HG03378 (cell line): ENCODE data around the gene RBM10.
"Not testable (repeated sequence)": the region's sequence is repeated elsewhere in the genome, so short reads cannot be mapped to it uniquely, and the experiment has no call there.

Source experiments
- ATAC-seq: cut with Tn5 transposase; IDR thresholded peaks from one replicate; pipeline ENCODE4 v1.9.1; 2021; ENCODE audit warnings: mild to moderate bottlenecking, moderate library complexity; ENCODE audit not compliant: unreplicated experiment

Gene RBM10, protein sequence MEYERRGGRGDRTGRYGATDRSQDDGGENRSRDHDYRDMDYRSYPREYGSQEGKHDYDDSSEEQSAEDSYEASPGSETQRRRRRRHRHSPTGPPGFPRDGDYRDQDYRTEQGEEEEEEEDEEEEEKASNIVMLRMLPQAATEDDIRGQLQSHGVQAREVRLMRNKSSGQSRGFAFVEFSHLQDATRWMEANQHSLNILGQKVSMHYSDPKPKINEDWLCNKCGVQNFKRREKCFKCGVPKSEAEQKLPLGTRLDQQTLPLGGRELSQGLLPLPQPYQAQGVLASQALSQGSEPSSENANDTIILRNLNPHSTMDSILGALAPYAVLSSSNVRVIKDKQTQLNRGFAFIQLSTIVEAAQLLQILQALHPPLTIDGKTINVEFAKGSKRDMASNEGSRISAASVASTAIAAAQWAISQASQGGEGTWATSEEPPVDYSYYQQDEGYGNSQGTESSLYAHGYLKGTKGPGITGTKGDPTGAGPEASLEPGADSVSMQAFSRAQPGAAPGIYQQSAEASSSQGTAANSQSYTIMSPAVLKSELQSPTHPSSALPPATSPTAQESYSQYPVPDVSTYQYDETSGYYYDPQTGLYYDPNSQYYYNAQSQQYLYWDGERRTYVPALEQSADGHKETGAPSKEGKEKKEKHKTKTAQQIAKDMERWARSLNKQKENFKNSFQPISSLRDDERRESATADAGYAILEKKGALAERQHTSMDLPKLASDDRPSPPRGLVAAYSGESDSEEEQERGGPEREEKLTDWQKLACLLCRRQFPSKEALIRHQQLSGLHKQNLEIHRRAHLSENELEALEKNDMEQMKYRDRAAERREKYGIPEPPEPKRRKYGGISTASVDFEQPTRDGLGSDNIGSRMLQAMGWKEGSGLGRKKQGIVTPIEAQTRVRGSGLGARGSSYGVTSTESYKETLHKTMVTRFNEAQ

DNA sequence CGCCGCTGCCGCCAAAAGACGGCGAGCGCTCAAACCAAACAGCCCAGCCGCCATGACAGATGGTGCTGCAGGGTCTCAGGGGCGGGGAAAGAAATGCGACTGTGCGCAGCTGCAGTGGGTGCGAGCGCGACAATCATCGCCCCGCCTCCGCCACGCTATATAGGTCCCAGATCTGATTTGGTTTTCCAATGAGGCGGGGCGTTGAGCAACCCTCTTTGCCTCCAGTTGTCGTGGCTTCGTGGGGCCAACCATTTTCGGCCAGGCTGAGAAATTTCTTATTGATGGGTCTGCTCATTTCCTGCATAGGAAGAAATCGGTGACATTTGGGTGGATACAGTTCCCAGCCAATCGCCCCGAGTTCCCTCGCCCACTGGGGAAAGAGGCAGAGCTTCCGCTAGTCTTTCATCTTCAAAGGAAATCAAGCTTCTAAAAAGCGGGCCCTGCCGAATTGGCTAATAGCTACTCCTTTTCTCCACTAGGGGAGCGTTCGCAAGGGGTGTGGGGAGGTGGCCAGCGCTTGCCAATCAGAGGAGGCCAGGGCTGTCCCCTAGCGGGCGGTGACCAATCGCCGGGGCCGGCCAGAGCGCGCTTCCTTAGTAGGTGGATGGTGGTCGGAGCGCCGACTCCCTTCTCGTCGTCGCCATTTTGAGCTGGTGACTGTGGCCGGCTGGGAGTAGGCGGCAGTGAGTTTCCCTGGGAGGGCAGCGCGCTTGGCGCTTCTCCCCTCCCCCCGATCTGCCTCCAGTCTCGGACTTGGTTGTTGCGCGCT lies at the start of gene RBM10, which contains the start of gene NDUFB11:
TSS of gene RBM10 (plus strand) at position 596 of the 769 bp plus-strand sequence. CDS start 2,261 bp downstream, outside the sequence.
TSS of gene NDUFB11 (minus strand) at position 77 of the 769 bp plus-strand sequence. CDS start at position 54, 23 bp downstream.
- peak; percentile 69 for ATAC-seq

DNA sequence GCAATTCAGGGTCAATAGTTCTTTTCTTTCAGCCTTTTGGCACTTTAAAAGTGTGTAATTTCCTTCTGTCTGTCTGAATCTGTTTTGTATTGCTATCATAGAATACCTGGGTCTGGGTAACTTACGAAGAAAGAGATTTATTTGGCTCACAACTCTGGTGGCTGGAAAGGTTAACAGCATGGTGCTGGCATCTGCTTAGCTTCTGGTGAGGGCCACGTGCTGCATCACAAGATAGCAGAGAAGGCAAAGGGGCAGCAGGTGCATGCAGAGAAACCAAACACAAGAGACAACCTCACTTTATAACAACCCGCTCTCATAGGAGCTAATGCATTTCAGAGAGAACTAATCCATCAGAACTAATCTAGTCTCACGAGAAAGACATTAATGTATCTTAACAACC lies 48.0 kb upstream of the RBM10 start:
- no peak for ATAC-seq

DNA sequence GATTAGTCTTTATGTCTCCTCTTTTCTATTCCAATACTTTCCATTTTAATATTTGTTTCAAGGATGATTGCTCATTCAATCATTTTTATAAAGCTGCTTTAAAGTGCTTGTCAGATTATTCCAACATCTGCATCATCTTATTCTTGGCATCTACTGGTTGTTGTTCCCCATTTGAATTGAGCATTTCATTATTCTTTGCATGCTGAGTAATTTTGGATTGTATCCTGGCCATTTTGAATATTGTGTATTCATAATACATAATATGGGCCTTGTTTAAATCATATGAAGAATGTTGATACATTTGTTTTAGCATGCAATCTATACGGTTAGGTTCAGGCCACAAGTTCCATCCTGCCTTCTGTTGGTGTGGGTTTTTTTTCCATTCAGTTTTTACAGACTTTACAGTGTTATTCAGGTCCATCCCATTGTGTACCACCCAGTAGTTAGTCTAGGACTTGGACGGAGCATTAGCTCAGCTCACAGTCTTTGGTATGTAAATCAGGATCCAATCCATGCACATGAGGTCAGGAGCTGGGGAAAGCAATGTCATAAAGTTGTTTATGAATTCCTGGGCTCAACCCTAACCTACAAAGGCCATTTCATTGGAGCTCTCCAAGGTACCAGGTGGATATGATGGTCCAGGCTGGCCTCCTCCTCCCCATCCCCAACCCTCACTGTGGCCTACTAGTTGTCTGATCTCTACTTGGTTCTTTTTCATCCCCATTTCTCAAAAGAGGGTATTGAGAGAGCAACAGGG lies 46.5 kb upstream of the RBM10 start:
- no peak for ATAC-seq

DNA sequence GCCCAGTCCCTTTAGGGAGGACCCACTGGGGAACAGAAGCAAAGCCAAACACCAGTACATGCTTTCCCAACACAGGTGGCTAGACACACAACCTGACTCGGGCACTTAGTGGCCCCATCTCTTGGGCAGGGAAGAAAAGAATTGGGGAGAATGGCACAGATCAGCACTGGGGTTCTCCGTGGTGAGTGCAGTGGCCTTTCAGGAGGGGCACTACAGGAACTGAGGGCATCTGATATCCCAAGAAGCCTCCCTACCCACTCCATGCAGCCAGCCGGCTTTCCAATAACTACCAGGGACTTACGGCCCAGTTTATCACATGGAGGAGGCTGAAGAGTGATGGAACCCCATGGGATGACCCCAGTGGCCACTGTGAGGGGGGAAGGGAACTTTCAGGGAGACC lies 43.8 kb upstream of the RBM10 start:
- no peak for ATAC-seq

DNA sequence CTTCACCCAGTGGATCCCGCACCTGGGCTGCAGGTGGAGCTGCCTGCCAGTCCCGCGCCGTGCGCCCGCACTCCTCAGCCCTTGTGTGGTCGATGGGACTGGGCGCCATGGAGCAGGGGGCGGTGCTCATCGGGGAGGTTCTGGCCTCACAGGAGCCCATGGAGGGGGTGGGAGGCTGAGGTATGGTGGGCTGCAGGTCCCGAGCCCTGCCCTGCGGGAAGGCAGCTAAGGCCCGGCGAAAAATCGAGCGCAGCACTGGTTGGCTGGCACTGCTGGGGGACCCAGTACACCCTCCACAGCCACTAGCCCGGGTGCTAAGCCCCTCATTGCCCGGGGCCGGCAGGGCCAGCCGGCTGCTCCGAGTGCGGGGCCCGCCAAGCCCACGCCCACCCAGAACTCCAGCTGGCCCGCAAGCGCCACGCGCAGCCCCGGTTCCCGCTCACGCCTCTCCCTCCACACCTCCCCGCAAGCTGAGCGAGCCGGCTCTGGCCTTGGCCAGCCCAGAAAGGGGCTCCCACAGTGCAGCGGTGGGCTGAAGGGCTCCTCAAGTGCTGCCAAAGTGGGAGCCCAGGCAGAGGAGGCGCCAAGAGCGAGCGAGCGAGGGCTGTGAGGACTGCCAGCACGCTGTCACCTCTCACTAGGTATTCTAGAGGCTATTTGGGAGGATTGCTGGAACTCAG lies 33.9 kb upstream of the RBM10 start:
- not testable (repeated sequence) for ATAC-seq

DNA sequence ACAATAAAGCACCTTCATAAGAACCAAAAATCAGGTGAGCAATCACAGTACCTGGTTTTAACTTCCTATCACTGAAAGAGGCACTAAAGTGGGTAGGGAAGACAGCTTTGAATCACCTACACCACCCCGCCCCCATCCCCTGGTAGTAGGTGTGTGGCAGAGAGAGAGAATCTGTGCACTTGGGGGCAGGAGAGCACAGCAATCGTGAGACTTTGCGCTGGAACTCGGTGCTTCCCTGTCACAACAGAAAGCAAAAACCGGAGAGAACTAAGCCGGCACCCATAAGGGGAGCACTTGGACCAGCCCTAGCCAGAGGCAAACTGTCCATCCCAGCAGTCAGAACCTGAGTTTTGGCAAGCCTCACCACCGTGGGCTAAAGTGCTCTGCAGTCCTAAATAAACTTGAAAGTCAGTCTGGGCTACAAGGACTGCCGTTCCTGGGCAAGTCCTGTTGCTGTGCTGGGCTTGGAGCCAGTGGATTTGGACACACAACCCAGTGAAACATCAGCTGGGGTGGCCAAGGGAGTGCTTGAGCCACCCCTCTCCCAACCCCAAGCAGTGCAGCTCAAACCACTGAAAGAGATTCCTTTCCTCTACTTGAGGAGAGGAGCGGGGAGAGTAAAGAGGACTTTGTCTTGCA lies 32.6 kb upstream of the RBM10 start:
- no peak for ATAC-seq

DNA sequence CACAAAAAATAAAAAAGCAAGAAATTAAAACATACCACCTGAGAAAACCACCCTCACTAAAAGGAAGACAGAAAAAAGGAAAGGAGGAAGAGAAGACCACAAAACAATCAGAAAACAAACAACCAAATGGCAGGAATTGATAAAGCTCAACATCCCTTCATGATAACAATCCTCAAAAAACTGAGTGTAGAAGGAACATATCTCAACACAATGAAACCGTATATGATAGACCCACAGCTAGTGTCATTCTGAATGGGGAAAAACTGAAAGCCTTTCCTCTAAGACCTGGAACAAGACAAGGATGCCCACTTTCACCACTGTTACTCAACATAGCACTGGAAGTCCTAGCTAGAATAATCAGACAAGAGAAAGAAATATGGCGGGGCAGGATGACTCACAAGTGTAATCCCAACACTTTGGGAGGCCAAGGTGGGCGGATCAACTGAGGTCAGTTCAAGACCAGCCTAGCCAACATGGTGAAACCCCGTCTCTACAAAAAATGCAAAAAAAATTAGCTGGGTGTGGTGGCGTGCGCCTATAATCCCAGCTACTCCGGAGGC lies 28.4 kb upstream of the RBM10 start:
- ATAC-seq: not testable (repeated sequence)

DNA sequence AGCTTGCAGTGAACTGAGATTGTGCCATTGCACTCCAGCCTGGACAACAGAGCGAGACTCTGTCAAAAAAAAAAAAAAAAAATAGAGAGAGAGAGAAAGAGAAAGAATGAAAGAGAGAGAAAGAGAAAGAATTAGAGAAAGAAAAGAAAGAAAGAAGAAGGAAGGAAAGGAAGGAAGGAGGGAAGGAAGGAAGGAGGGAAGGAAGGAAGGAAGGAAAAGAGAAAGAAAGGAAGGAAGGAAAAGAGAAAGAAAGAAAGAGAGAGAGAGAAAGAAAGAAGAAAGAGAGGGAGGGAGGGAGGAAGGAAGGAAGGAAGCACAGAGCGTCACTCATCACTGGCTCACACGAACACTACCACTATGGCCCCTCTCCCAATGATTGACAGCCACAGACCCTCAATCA lies 20.6 kb upstream of the RBM10 start:
- ATAC-seq: not testable (repeated sequence)

DNA sequence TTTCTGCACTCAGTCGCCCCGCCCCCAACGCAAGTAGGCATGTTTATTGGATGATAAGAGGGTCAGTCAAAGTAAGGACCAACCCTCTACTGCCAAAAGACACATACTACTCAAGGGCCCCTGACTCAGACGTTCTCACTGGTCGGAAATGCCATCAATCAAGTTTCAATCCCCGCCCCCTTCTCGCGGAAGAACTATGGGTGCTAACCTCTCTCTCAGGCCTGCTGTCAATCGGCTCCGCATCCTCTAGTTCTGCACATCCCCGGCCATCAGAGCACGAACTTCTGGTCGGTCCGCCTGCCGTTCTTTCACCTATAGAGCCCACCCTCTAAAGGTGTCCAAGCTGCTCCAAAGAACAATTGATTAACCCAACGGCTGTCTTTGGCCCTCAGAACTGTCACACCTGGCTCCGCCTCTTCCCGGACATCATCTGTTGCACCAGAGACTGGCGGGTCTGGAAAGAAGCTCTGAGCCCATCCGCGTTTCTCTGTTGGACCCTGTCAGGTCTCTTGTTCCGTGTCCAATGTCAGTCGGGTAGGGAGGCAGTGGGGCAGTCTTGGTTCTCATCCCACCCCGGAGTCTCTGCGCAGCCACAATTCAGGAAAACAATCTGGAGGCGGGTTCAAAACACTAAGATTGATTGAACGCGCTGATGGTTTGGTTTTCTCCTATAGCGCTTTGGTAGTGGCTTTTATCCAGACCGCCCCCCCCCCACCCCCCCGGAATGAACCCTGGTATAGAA lies 15.7 kb upstream of the RBM10 start:
- ATAC-seq: peak; percentile 96

DNA sequence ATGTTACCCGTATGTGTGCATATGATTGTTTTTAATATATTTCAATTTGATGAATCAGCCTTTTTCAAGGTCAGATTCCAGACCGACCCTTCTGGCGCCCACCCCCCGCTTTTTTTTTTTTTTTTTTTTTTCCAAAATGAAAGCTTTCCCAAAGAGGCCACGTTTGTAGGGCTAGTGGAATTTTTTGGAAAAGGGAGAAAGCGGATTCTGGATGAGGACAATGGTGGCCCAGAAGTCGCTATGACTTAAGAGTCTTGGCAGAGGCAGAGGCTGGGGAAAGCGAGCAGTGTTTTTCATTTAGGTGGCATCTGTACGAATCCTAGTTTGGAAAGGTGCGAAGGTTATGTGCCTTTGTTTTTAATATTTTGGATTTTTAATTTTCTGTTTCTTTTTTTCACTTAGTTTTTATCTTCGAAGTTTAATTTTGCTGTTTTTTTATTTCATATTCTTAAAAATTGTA lies 15.1 kb upstream of the RBM10 start:
- no peak for ATAC-seq

DNA sequence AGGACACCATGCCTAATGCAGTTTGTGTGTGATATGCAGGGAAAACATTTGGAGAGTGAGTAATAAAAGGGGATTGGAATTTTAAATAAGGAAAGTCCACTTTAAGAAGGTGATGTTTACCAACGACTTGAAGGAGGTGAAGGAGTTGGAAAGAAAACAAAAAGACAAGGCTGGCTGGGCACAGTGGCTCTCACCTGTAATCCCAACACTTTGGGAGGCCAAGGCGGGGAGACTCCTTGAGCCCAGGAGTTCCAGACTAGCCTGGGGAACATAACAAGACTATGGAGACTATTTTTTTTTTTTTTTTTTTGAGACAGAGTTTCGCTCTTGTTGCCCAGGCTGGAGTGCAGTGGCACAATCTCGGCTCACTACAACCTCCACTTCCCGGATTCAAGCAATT lies 11.5 kb upstream of the RBM10 start:
- no peak for ATAC-seq

DNA sequence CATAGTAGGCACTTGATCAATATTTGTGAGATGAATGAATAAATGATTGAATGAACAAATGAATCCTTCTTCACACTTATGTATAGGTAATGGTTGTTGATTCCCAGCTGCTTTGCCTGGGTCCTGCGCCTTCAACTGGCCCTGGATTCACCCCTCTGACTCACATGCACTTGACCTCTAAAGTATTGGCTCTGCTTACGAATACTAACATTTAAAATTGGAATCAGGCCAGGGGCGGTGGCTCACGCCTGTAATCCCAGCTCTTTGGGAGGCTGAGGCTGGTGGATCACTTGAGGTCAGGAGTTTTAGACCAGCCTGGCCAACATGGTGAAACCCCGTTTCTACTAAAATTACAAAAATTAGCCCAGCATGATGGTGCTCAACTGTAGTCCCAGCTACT lies 9.4 kb upstream of the RBM10 start:
- ATAC-seq: not testable (repeated sequence)

DNA sequence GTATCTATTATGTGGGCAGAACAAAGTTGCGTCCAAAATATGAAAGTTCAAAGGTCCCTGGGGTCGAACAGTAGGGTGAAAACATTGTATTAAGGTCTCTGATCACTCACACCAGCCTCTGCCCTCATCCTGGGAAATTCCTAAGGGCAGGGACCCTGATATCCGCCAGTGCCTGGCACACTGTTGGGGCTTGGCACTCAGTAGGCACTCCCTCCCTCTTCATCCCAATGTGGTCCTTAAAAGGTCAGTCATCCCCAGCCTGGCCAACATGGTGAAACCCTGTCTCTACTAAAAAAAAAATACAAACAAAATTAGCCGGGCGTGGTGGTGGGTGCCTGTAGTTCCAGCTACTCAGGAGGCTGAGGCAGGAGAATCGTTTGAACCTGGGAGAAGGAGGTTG lies 6.8 kb upstream of the RBM10 start:
- no peak for ATAC-seq

DNA sequence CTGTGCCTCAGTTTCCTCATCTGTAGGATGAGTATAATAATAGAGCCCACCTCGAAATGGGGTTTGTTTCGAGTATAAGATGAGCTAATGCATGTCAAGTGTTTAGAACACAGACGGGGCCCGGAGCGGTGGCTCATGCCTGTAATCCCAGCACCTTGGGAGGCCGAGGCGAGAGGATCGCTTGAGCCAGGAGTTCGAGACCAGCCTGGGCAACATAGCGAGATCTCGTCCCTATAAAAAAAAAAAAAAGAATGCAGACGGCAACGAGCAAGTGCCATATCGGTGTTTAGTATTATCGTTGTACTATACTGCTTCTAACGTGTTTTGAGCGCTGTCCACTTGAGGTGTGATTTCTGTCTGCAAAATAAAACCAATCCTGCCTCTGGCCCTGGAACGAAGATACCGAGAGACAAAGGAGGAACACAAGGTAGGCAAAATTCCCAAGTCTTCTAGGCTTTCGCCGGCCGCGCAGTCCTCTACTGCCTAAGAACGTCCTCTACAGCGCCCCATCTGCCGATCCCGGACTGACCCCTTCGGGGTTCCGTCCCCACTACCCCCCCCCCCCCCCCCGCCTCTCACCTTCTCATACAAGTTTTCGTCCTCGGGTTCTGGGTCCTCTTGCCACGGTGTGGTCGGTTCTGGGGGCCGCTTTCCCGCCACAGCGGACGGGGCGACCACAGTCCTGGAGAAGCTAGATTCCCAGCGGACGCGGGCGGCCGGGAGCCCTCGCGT lies 961 bp upstream of the RBM10 start:
- ATAC-seq: peak; percentile 7

DNA sequence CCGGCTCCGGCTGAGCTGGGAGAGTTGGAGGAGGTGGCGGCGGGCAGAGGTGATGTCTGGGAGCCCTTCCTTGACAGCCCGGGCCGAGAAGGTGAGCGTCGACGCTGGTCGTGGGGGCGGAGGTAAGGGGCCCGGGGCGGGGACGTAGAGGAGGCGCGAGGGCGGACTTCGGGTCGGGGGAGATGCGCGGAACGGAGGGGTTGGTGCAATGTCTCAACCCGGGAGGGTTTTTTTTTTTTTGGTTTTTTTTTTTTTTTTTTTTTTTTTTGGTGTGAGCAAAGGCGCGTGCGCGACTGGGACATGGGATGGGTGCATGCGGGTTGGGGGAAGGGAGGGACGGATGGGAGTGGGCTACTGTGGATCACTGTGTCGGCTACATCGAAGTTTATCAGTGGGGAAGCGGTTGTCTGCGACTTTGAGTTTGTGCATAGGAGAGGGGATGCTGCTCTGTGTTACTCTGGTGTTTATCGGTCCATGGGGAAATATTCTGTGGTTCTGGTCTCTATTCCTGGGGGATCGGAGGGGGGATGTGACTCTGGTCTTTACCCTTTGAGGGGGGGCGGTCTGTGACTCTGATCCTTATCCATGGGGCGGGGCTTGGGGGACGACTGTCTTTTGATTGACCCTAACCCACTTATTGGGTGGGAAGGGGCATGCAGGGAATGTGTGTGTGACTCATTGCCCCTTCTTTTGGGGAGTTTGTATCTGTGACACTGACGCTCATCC lies 537 bp downstream of the RBM10 start:
- no peak for ATAC-seq

DNA sequence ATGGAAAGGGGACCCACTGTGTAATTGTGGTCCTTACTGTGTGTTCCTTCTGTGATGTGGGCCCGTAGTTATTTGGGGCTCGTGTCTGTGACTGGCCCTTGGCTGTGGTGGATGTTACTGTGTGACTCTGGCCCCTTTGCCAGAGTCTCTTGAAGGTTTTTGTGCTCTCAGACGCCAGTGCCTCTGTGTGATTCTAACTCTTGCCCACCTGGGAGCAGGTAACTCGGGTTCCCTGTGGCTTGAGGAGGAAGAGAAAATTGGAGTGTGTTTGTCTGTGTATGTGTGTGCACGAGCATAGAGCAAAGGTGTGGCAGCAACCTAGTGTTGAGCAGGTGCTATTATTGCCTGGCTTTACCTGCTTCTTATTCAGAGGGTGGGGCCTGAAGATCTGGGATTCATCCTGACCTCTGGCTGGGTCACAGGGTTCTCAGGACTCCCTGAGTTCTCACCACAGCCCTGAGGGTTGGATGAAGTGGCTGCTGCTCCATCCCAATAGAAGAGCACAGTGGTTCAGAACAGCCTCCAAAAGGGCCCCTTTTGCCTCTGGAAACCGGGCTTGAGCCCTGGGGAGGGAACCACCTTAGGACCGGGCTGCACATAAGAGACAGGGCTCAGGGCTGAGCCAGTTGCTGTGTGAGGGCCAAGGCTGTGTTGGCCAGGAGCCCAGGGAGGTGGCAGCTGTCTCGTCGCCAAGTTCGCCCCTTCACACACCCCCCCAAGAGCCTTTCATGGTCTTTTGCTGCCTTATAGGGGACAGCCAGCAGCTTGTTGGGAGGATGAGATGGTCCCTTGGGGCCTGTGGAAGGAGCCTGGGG lies 1.3 kb downstream of the RBM10 start:
- ATAC-seq: no peak
